Muscle layer of duodenum (tissue), 2 donors: ENCODE data around the gene MAU2.

Experiments used
- H3K27ac ChIP-seq: one replicate; pipeline ENCODE4 v1.7.0; 2013; ENCODE audit warnings: mild to moderate bottlenecking, low read length
- H3K27me3 ChIP-seq: one replicate; pipeline ENCODE4 v1.7.0; 2013; ENCODE audit warnings: low read depth, mild to moderate bottlenecking, control low read depth, low read length
- H3K36me3 ChIP-seq, 2 donors: one replicate each; pipeline ENCODE4 v1.7.0; 2013; ENCODE audit warnings: low read length in 2 of 2, control low read depth in 1 of 2, mild to moderate bottlenecking in 1 of 2; ENCODE audit not compliant: insufficient read depth in 2 of 2, control insufficient read depth in 1 of 2
- H3K4me1 ChIP-seq, 2 donors: one replicate each; pipeline ENCODE4 v1.7.0; 2013; ENCODE audit warnings: low read length in 2 of 2, mild to moderate bottlenecking in 2 of 2, control low read depth in 1 of 2, moderate library complexity in 1 of 2; ENCODE audit not compliant: insufficient read depth in 2 of 2, control insufficient read depth in 1 of 2
- H3K4me3 ChIP-seq, 2 donors: one replicate each; pipeline ENCODE4 v1.7.0; 2013; ENCODE audit warnings: low read length in 2 of 2, low read depth in 1 of 2, mild to moderate bottlenecking in 1 of 2
- H3K9me3 ChIP-seq, 2 donors: one replicate each; pipeline ENCODE4 v1.7.0; 2013; ENCODE audit warnings: low read length in 2 of 2, control low read depth in 1 of 2, mild to moderate bottlenecking in 1 of 2; ENCODE audit not compliant: control insufficient read depth in 1 of 2
- donor health status: healthy.

MAU2 gene

GRCh38 chr19:19405971-19406877 lies 85.6 kb downstream of the MAU2 start:
- Histone ChIP-seq H3K27me3 (no peaks in the 10 kb centered on the region), H3K9me3 (no peaks in the 10 kb centered on the region), H3K27ac (peak overlapping the region; percentile 71), H3K36me3 (no peaks in the 10 kb centered on the region), H3K4me3 (peak overlapping the region; percentile 68 to 88), H3K4me1 (peaks cover 3 to 47% of the 10 kb centered on the region in 2 donors)

- H3K27ac ChIP-seq, result peak overlapping the region; percentile 71
- peak overlapping the region; percentile 68 to 88 for H3K4me3 ChIP-seq
- peaks cover 3 to 48% of the 10 kb centered on the region in 2 donors for H3K4me1 ChIP-seq
- H3K27me3 ChIP-seq, result no peaks in the 10 kb centered on the region
- no peaks in the 10 kb centered on the region for H3K9me3 ChIP-seq
- no peaks in the 10 kb centered on the region for H3K36me3 ChIP-seq
Measured at GRCh38 chr19:19406878-19407632, 86.4 kb downstream of the MAU2 start.

- Histone ChIP-seq H3K4me1 (peaks cover 3 to 48% of the 10 kb centered on the region in 2 donors), H3K36me3 (no peaks in the 10 kb centered on the region), H3K27me3 (no peaks in the 10 kb centered on the region), H3K27ac (peak overlapping the region; percentile 71), H3K9me3 (no peaks in the 10 kb centered on the region), H3K4me3 (peak overlapping the region; percentile 68 to 88)
Measured at GRCh38 chr19:19407633-19407930, 87.0 kb downstream of the MAU2 start.
